Duodenal mucosa (tissue), 2 donors: ENCODE measurements around the gene MEPCE.

Source experiments
- H3K27ac ChIP-seq: one replicate; pipeline ENCODE4 v1.7.0; 2013; ENCODE audit warnings: low read depth, low read length
- H3K27me3 ChIP-seq, 2 donors: one replicate each; pipeline ENCODE4 v1.7.0; 2013; ENCODE audit warnings: low read length in 2 of 2, control low read depth in 1 of 2; ENCODE audit not compliant: insufficient read depth in 2 of 2, control insufficient read depth in 1 of 2
- H3K36me3 ChIP-seq, 2 donors: one replicate each; pipeline ENCODE4 v1.7.0; 2013; ENCODE audit warnings: low read length in 2 of 2, control low read depth in 1 of 2; ENCODE audit not compliant: insufficient read depth in 2 of 2, control insufficient read depth in 1 of 2
- H3K4me1 ChIP-seq, 2 donors: one replicate each; pipeline ENCODE4 v1.7.0; 2013; ENCODE audit warnings: low read length in 2 of 2, control low read depth in 1 of 2; ENCODE audit not compliant: insufficient read depth in 2 of 2, control insufficient read depth in 1 of 2
- H3K4me3 ChIP-seq, 2 donors: one replicate each; pipeline ENCODE4 v1.7.0; 2013; ENCODE audit warnings: low read length in 2 of 2, low read depth in 1 of 2
- H3K9ac ChIP-seq, 2 donors: one replicate each; pipeline ENCODE4 v1.7.0; 2013; ENCODE audit warnings: low read length in 2 of 2, low read depth in 1 of 2
- H3K9me3 ChIP-seq, 2 donors: one replicate each; pipeline ENCODE4 v1.7.0; 2013; ENCODE audit warnings: low read length in 2 of 2, control low read depth in 1 of 2; ENCODE audit not compliant: control insufficient read depth in 1 of 2

Gene MEPCE

DNA sequence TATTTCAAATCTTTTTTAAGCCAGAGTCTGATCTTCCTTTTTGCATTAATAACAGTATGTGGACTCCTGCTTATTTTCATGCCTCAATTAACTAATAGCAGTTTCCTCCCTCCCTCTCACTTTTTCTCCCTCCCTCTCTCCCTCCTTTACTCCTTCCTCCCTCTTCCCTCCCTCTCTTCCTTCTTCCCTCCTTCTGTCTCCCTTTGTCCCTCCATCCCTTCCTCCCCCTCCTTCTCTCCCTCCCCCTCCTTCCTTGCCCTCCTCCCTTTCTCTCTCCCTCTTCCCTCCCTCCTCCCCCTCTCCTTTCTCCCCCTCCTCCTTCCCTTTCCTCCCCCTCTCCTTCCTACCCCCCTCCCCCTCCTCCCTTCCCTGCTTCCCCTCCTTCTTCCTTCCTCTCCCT, 3.1 kb upstream of the MEPCE start:
- Histone ChIP-seq H3K4me3 (no peak overlapping the region), H3K9me3 (no peaks in the 10 kb centered on the region), H3K27me3 (no peaks in the 10 kb centered on the region), H3K36me3 (peaks cover 0 to 3% of the 10 kb centered on the region in 2 donors), H3K27ac (no peak overlapping the region), H3K4me1 (peaks cover 12 to 14% of the 10 kb centered on the region in 2 donors), H3K9ac (no peak overlapping the region)

DNA sequence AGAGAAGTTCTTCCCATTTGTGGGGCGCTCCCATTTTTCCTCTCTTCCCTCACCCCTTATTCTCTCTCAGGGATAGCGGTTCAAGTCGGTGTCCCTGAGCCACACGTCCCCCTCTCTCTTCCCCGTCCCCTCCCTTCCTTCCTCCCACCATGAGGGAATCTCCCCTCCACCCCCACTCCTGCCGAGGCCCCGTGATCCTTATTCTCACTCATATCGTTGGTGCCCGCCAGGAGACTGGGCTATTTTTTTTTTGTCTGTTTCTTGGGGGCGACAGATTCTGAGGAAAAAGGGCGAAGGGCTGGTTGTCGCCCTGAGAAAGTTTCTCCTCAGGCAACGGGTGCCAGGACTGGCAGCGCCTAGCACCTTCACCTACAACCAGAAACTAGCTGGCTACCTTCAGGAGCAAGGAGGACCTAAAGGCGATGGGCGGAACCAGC, 1.9 kb upstream of the MEPCE start:
- no peaks in the 10 kb centered on the region for H3K9me3 ChIP-seq
- H3K27ac ChIP-seq = peak overlapping the region; percentile 100
- H3K4me3 ChIP-seq = peak overlapping the region; percentile 76 to 84
- H3K27me3 ChIP-seq = no peaks in the 10 kb centered on the region
- peak overlapping the region; percentile 15 to 93 for H3K9ac ChIP-seq
- peaks cover 4 to 10% of the 10 kb centered on the region in 2 donors for H3K36me3 ChIP-seq
- H3K4me1 ChIP-seq = peaks cover 25% of the 10 kb centered on the region in 2 donors

DNA sequence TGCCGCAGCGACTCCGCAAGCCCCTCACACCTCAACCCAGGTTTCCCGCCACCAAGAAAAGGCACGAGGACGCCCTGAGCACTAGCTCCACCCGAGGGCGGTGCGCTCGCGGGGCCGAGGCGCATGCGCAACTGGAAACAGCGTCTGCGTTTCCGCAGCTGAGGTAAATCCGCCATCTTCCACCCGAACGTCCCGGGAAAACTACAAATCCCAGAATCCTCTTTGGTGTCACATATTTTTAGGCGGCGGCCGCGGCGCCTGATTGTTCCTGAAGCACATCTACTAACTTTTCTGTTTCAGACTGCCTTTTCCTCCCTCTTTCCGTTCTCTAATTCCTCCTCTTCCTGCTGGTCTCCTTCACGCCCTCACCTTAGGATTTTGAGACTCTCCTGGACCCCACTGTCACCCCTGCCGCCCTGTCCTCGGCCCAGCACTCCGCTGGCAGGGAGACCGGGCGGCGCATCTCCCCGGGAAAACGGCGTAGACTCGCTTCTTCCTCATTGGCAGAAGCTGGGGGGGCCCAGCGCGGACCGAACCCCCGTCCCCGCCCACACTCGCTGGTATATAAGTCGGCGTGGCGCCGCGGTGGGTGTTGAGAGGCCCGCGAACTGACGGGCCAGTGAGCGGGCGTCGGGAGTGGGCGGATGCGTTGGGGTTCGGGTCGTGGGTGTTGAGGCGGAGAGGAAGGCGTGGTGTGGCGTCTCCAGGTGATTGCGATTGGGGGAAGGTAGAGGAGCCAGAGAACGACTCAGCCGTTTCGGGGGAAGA, 1.2 kb upstream of the MEPCE start, which contains the start of gene ZCWPW1:
TSS of gene ZCWPW1 (minus strand) at position 505 of the 768 bp plus-strand sequence. CDS start 8,054 bp downstream, outside the sequence.
- Histone ChIP-seq H3K36me3 (peaks cover 8 to 16% of the 10 kb centered on the region in 2 donors), H3K27ac (peak within 1 kb of the TSS; percentile 100), H3K27me3 (no peaks in the 10 kb centered on the region), H3K4me3 (peak within 1 kb of the TSS; percentile 79 to 84), H3K9me3 (no peaks in the 10 kb centered on the region), H3K9ac (peak within 1 kb of the TSS; percentile 91 to 95), H3K4me1 (peaks cover 26% of the 10 kb centered on the region in 2 donors)

DNA sequence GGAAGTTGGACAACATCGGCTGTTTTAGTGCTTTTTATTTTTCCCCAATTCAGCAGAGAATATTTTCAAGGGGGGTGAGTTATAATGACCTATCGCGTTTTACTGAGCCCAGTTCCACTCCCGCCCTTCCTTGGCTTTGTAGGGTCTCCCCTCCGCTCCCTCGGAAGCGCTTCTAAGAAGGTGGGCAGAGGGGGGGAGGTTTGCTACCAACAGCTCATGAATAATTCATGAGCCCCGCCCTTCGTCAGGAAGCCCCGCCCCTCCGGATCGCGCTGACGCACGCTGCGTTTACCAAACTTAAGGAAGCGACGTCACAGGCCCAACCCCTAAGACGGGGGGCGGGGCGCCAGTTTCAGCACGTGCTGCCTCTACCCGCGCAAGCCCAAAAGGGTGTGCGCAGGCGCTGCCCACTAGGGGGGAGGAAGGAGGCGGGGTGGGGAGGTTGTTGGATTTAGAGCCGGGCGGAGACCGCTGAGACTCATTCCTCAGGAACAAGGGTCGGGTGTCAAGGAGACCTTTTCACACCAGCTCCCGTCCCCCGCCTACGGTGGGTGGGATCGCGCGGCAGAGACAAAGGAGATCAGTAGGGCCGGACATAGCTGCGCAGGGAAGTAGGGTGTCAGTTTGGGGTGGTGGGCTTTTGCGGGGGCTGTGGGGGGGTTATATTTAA, 529 bp upstream of the MEPCE start:
- Histone ChIP-seq H3K4me3 (peak overlapping the region; percentile 79 to 84), H3K9ac (peak overlapping the region; percentile 91 to 95), H3K36me3 (peaks cover 15 to 23% of the 10 kb centered on the region in 2 donors), H3K27ac (peak overlapping the region; percentile 100), H3K27me3 (no peaks in the 10 kb centered on the region), H3K9me3 (no peaks in the 10 kb centered on the region), H3K4me1 (peaks cover 26 to 33% of the 10 kb centered on the region in 2 donors)

DNA sequence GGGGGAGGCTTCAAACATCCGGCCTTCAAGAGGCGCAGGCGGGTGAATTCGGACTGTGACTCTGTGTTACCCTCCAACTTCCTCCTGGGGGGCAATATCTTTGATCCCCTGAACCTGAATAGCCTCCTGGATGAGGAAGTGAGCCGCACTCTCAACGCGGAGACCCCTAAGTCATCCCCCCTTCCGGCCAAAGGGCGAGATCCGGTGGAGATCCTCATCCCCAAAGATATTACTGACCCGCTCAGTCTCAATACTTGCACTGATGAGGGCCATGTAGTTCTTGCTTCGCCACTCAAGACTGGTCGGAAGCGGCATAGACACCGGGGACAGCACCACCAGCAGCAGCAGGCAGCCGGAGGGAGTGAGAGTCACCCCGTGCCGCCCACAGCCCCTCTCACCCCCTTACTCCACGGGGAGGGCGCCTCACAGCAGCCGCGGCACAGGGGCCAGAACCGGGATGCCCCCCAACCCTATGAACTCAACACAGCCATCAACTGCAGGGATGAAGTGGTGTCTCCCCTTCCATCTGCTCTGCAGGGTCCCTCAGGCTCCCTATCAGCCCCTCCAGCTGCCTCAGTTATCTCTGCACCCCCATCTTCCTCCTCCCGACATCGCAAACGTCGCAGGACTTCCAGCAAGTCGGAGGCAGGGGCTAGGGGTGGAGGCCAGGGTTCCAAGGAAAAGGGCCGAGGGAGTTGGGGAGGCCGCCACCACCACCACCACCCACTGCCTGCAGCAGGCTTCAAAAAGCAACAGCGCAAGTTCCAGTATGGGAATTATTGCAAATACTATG, 1.1 kb downstream of the MEPCE start:
- Histone ChIP-seq H3K27ac (peak overlapping the region; percentile 100), H3K4me3 (peak overlapping the region; percentile 79 to 82), H3K36me3 (peaks cover 16 to 31% of the 10 kb centered on the region in 2 donors), H3K27me3 (no peaks in the 10 kb centered on the region), H3K9me3 (no peaks in the 10 kb centered on the region), H3K9ac (peak overlapping the region; percentile 82 to 95), H3K4me1 (peaks cover 35 to 42% of the 10 kb centered on the region in 2 donors)

DNA sequence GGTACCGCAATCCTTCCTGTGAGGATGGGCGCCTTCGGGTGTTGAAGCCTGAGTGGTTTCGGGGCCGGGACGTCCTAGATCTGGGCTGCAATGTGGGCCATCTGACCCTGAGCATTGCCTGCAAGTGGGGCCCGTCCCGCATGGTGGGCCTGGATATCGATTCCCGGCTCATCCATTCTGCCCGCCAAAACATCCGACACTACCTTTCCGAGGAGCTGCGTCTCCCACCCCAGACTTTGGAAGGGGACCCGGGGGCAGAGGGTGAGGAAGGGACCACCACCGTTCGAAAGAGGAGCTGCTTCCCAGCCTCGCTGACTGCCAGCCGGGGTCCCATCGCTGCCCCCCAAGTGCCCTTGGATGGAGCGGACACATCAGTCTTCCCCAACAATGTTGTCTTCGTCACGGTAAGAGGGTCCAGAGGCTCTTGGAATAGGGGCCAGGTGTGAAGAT, 1.7 kb downstream of the MEPCE start:
- Histone ChIP-seq H3K9me3 (no peaks in the 10 kb centered on the region), H3K27me3 (no peaks in the 10 kb centered on the region), H3K27ac (no peak overlapping the region), H3K4me3 (peak overlapping the region; percentile 79 to 82), H3K36me3 (peaks cover 16 to 31% of the 10 kb centered on the region in 2 donors), H3K4me1 (peaks cover 35 to 42% of the 10 kb centered on the region in 2 donors), H3K9ac (peak overlapping the region; percentile 82 to 95)

DNA sequence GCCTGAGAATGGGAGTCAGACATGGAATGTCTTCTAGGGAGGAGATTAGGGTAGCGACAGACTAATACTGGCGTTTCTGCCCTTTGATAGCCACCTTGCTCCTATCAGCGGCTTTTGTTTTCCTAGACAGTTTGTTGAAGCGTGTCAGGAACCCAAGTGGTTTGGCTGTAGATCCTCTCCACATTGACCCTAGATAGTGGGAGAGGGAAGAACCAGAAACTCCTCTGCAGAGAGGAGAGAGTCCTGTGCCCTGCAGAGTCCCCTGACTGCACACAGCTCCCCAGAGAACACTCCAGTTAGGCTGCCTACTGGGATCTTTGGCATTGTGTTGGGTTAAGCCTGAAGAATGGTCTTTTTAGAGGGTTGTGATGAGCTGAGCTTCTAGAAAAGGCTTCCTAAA, 2.4 kb downstream of the MEPCE start:
- no peaks in the 10 kb centered on the region for H3K9me3 ChIP-seq
- H3K27ac ChIP-seq = no peak overlapping the region
- no peaks in the 10 kb centered on the region for H3K27me3 ChIP-seq
- peaks cover 16 to 31% of the 10 kb centered on the region in 2 donors for H3K36me3 ChIP-seq
- peak overlapping the region; percentile 34 to 79 for H3K4me3 ChIP-seq
- peak overlapping the region; percentile 20 to 95 for H3K9ac ChIP-seq
- peaks cover 35 to 42% of the 10 kb centered on the region in 2 donors for H3K4me1 ChIP-seq

DNA sequence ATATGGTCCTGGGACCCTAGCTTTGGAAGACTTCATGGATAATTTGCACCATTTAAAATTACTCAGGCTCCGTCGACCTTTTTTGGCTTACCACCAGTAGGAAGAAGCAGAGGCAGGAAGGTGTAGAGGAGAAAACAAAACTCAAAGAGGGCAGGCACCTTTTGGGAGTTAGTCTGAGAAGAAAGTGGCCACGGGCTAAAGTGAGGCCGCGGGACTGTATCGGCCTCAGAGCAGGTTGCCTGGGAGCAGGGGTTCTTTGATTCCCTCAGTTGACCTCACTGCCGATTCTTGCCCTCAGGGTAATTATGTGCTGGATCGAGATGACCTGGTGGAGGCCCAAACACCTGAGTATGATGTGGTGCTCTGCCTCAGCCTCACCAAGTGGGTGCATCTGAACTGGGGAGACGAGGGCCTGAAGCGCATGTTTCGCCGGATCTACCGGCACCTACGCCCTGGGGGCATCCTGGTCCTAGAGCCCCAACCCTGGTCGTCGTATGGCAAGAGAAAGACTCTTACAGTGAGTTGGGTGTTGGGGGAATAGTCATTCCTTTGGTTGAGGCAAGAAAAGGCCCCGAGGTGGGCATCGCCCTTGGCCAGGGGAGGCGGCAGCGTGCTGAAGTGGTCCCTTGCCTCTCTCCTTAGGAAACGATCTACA, 3.1 kb downstream of the MEPCE start:
- H3K9ac ChIP-seq = no peak overlapping the region
- no peaks in the 10 kb centered on the region for H3K27me3 ChIP-seq
- peaks cover 35 to 42% of the 10 kb centered on the region in 2 donors for H3K4me1 ChIP-seq
- no peak overlapping the region for H3K27ac ChIP-seq
- no peak overlapping the region for H3K4me3 ChIP-seq
- peaks cover 16 to 31% of the 10 kb centered on the region in 2 donors for H3K36me3 ChIP-seq
- no peaks in the 10 kb centered on the region for H3K9me3 ChIP-seq

DNA sequence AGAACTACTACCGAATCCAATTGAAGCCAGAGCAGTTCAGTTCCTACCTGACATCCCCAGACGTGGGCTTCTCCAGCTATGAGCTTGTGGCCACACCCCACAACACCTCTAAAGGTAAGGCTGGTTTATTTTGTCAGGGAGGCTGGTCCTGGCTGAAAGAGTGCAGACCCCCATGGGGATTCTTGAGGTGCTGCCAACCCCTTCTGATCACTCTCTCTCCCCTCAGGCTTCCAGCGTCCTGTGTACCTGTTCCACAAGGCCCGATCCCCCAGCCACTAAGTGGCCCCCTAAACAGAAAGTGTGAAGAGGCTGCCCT, 3.6 kb downstream of the MEPCE start:
- Histone ChIP-seq H3K9me3 (no peaks in the 10 kb centered on the region), H3K27ac (no peak overlapping the region), H3K9ac (no peak overlapping the region), H3K4me3 (no peak overlapping the region), H3K36me3 (peaks cover 16 to 31% of the 10 kb centered on the region in 2 donors), H3K4me1 (peaks cover 35 to 39% of the 10 kb centered on the region in 2 donors), H3K27me3 (no peaks in the 10 kb centered on the region)
